Activated CD4-positive, CD25-positive, alpha-beta regulatory T cell treated with anti-CD3 and anti-CD28 coated beads, Interleukin-2, amount 50 U/mL, for 16 hours (primary cell): ENCODE data around the gene DDX3X.

Experiments used
- DNase-seq: peaks from one replicate; pipeline ENCODE4 v3.0.0-alpha.2; 2020; ENCODE audit warnings: low read depth, low spot score

DDX3X gene

DNA sequence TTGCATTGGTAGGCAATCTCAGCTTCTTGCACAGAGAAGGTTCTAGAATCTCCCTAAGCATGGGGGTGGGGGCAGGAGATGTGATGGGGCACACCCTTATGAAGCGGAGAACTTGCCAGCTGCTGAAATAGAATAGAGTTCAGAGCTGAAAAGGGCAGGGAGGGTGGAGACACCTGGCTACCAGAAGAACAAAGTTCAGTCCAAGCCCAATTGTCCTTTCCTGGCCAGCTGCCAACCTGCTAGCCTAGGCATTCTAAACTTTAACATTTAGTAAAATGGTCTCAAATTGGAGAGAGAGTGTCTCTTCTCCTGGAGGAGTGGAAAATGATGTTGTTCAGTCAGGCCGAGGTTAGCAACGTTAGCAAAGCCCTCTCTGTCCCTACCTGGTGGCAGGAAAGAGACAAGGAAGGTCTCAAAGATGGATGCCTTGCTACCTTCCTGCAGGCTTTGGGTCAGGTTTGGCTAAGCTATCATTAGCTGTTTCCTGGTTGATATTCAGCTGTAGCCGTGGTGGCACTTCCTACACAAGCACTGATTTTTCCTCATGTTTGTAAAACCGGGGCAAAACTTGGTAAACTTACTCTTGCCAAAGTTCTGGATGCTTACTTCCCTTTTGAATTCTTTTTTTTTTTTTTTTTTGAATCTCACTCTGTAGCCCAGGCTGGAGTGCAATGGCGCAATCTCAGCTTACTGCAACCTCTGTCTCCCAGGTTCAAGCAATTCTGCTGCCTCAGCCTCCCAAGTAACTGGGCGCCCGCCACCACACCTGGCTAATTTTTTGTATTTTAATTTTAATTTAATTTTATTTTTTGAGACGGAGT lies 78.5 kb downstream of the DDX3X start:
- no peak for DNase-seq
